Endothelial cell of umbilical vein (primary cell): ENCODE data around the gene TMC6. TPM values are rescaled to one million over a fixed set of nuclear protein-coding genes. Genes with fewer than 3 reads are reported as not detected.

Experiments used
- BruUV-seq: library from RNA; stranded (reverse); fragments of 400-500 nt; replicated peaks from 2 replicates; lab custom pipeline; 2021; lab: Mats Ljungman, UMichigan
- CTCF ChIA-PET: fragments of 300-600, 350-600 bp; sonication (Branson Sonifier 250); formaldehyde crosslinking; loops from one replicate; lab custom pipeline; 2021; ENCODE audit warnings: antibody characterized with exemption, inconsistent platforms; lab: Charles Lee
- POLR2A ChIA-PET: fragments of 300-600, 350-600 bp; sonication (Branson Sonifier 250); formaldehyde crosslinking; loops from one replicate; lab custom pipeline; 2021; ENCODE audit warnings: antibody characterized with exemption, inconsistent platforms; lab: Charles Lee
- DNase-seq: peaks from one replicate; pipeline ENCODE4 v3.0.0-alpha.2; 2011; ENCODE audit warnings: low read depth, low spot score
- FAIRE-seq: peaks from 2 replicates; lab custom pipeline; 2011; peaks lifted over from hg19 to GRCh38; lab: Jason Lieb, UNC
- H2AFZ ChIP-seq: 2 replicates; pipeline ENCODE4 v1.6.0; 2012; ENCODE audit warnings: low read depth, low read length, control low read depth, inconsistent platforms
- H3K27ac ChIP-seq: 2 replicates; pipeline ENCODE4 v1.5.1; 2011; ENCODE audit warnings: low read depth, mild to moderate bottlenecking, control low read depth, low read length, moderate library complexity; ENCODE audit not compliant: insufficient read depth
- H3K27me3 ChIP-seq, 2 experiments: 2 replicates each; pipeline versions ENCODE4 v1.6.0 to v1.6.1; 2011; ENCODE audit warnings: low read length in 2 of 2, mixed read lengths in 1 of 2; ENCODE audit not compliant: control insufficient read depth in 2 of 2, insufficient read depth in 2 of 2
- H3K36me3 ChIP-seq, 2 experiments: 2 replicates in 1 of 2; 3 replicates in 1 of 2; pipeline ENCODE4 v1.5.1; 2011; ENCODE audit warnings: low read length in 2 of 2, mild to moderate bottlenecking in 1 of 2, moderate library complexity in 1 of 2; ENCODE audit not compliant: control insufficient read depth in 2 of 2, insufficient read depth in 2 of 2; ENCODE audit errors: extremely low read depth in 1 of 2
- H3K4me1 ChIP-seq: 3 replicates; pipeline ENCODE4 v1.5.1; 2011; ENCODE audit warnings: mild to moderate bottlenecking, low read length; ENCODE audit not compliant: control insufficient read depth, insufficient read depth; ENCODE audit errors: extremely low read depth
- H3K4me2 ChIP-seq: 2 replicates; pipeline ENCODE4 v1.6.1; 2011; ENCODE audit warnings: low read length, control low read depth, mixed read lengths; ENCODE audit not compliant: insufficient read depth
- H3K4me3 ChIP-seq, 3 experiments: fragments of 200-600 bp in 1 of 3; sonication (generic), shearing (Covaris generic) in 1 of 3; replicated peaks in 1 of 3; 2 replicates each; pipeline ENCODE4 v1.5.1; 2011 to 2016; ENCODE audit warnings: control low read depth in 3 of 3, low read length in 3 of 3, mild to moderate bottlenecking in 2 of 3, inconsistent platforms in 1 of 3, low read depth in 1 of 3, moderate library complexity in 1 of 3; ENCODE audit not compliant: insufficient read depth in 1 of 3
- H3K79me2 ChIP-seq: 2 replicates; pipeline ENCODE4 v1.6.0; 2012; ENCODE audit warnings: low read length, inconsistent platforms; ENCODE audit not compliant: control insufficient read depth, insufficient read depth
- H3K9ac ChIP-seq: replicated peaks from 2 replicates; pipeline ENCODE3; 2011; ENCODE audit warnings: low read length, control low read depth; ENCODE audit not compliant: insufficient read depth; ENCODE audit errors: extremely low read depth
- H3K9me1 ChIP-seq: replicated peaks from 3 replicates; pipeline ENCODE4 v1.6.0; 2011; ENCODE audit warnings: mild to moderate bottlenecking, low read length; ENCODE audit not compliant: control insufficient read depth, insufficient read depth; ENCODE audit errors: extremely low read depth
- H3K9me3 ChIP-seq: replicated peaks from 2 replicates; pipeline ENCODE4 v1.5.1; 2012; ENCODE audit warnings: low read length, inconsistent platforms; ENCODE audit not compliant: control insufficient read depth, insufficient read depth
- H4K20me1 ChIP-seq: replicated peaks from 2 replicates; pipeline ENCODE3; 2011; ENCODE audit warnings: mild to moderate bottlenecking, low read length; ENCODE audit not compliant: control insufficient read depth, insufficient read depth; ENCODE audit errors: extremely low read depth
- EZH2 ChIP-seq: IDR thresholded peaks from 2 replicates; pipeline ENCODE4 v1.6.1; 2012; ENCODE audit warnings: borderline replicate concordance, low read depth, mild to moderate bottlenecking, moderate library complexity, low read length, inconsistent platforms; ENCODE audit not compliant: severe bottlenecking
- FOS ChIP-seq: IDR thresholded peaks from 2 replicates; pipeline ENCODE4 v1.6.1; 2011; ENCODE audit warnings: mild to moderate bottlenecking, low read length, moderate library complexity, borderline replicate concordance; ENCODE audit not compliant: insufficient read depth
- GATA2 ChIP-seq: IDR thresholded peaks from 2 replicates; pipeline ENCODE4 v1.7.0; 2011; ENCODE audit warnings: low read depth, mild to moderate bottlenecking, moderate library complexity, mixed read lengths, low read length; ENCODE audit not compliant: insufficient read length, insufficient read depth
- JUN ChIP-seq: IDR thresholded peaks from 2 replicates; pipeline ENCODE4 v1.6.1; 2011; ENCODE audit warnings: borderline replicate concordance, low read depth; ENCODE audit not compliant: insufficient read length, insufficient read depth
- MYC ChIP-seq: IDR thresholded peaks from one replicate; pipeline ENCODE4 v1.6.1; 2011; ENCODE audit warnings: mild to moderate bottlenecking, low read depth, low read length
- POLR2A ChIP-seq: IDR thresholded peaks from 2 replicates; pipeline ENCODE4 v1.6.1; 2012; ENCODE audit warnings: low read depth, mild to moderate bottlenecking, control low read depth, low read length
- POLR2AphosphoS5 ChIP-seq: IDR thresholded peaks from 2 replicates; pipeline ENCODE4 v1.6.1; 2012; ENCODE audit warnings: low read depth, mild to moderate bottlenecking, control low read depth, low read length, moderate library complexity; ENCODE audit not compliant: insufficient read depth
- dilution Hi-C: fragments of 300-500 bp; cut with MboI; formaldehyde crosslinking; loops from one replicate; pipeline ENCODE4 v1.15.0; 2019; ENCODE audit warnings: low sequenced_read_pairs; ENCODE audit not compliant: extremely low pct_ligation_motif_present
- intact Hi-C: fragments of 100-400 bp; cut with micrococcal nuclease; formaldehyde crosslinking; loops from one replicate; pipeline ENCODE4 v1.10.0; 2022
- polyA plus RNA-seq, 4 experiments: library from polyadenylated mRNA; depleted of rRNA in 3 of 4; stranded (reverse) in 3 of 4; unstranded in 1 of 4; fragments of >200 nt; gene quantifications; 2 replicates each; pipeline versions ENCODE4 v1.2.1 to v1.2.3, GENCODE V29; 2011 to 2012; ENCODE audit warnings: missing spikeins in 1 of 4
- total RNA-seq: library from RNA; stranded (reverse); gene quantifications from 2 replicates; pipeline ENCODE4 v1.2.3, GENCODE V29; 2021
- TF ChIP-seq, protein P1 (sequence below), 2 donors: IDR thresholded peaks; 1 replicate in 1 of 2; 2 replicates in 1 of 2; pipeline ENCODE4 v1.5.1; 2011; ENCODE audit warnings: low read length in 2 of 2, mild to moderate bottlenecking in 2 of 2, moderate library complexity in 2 of 2, control low read depth in 1 of 2, inconsistent platforms in 1 of 2, low read depth in 1 of 2; ENCODE audit not compliant: insufficient read depth in 1 of 2; ENCODE audit errors: extremely low read depth in 1 of 2
- TF ChIP-seq, protein P2 (sequence below): IDR thresholded peaks from 2 replicates; pipeline ENCODE4 v1.6.1; 2011; ENCODE audit not compliant: insufficient read depth, insufficient read length

TMC6 gene
- total and polyA plus RNA-seq, 2 donors (not counting 3 experiments of a cell fraction or from before 2014, with no cell fraction given), result 23.2 to 72.4 TPM

GRCh38 chr17:78175643-78175981, 47.1 kb upstream of the TMC6 start:
- H3K27me3 ChIP-seq, result no peaks in the 10 kb centered on the region
- dilution Hi-C loops (no loop called here), intact Hi-C loops (loop anchor here (5.0 kb wide), 1 partner anchor 158 kb away; no protein-coding TSS in a partner anchor)
- H3K4me1 ChIP-seq, result peaks cover 8% of the 10 kb centered on the region
- no TSS peak for BruUV-seq
- no peak for FAIRE-seq
- H2AFZ ChIP-seq, result no peak overlapping the region
- H3K9ac ChIP-seq, result no peak overlapping the region
- ChIA-PET POLR2A (interaction anchor here (0.8 kb wide), 1 partner anchor 10 kb away, joined by 3 read pairs; no protein-coding TSS in a partner anchor), CTCF (interaction anchor here (0.7 to 4.9 kb wide), 18 partner anchors 10 to 91 kb away, joined by 3 to 57 read pairs (median 5); partner anchors contain the start of genes TK1 and TMC6)
- no peak overlapping the region for H3K4me3 ChIP-seq
- no peak overlapping the region for H3K27ac ChIP-seq
- TF ChIP-seq, protein P1, sequence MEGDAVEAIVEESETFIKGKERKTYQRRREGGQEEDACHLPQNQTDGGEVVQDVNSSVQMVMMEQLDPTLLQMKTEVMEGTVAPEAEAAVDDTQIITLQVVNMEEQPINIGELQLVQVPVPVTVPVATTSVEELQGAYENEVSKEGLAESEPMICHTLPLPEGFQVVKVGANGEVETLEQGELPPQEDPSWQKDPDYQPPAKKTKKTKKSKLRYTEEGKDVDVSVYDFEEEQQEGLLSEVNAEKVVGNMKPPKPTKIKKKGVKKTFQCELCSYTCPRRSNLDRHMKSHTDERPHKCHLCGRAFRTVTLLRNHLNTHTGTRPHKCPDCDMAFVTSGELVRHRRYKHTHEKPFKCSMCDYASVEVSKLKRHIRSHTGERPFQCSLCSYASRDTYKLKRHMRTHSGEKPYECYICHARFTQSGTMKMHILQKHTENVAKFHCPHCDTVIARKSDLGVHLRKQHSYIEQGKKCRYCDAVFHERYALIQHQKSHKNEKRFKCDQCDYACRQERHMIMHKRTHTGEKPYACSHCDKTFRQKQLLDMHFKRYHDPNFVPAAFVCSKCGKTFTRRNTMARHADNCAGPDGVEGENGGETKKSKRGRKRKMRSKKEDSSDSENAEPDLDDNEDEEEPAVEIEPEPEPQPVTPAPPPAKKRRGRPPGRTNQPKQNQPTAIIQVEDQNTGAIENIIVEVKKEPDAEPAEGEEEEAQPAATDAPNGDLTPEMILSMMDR (IDR thresholded peaks at IDR 0.05; ENCODE audit: extremely low read depth in 1 of 2, insufficient read depth in 1 of 2, low read depth in 1 of 2, low read length in 2 of 2), result no peak
- TF ChIP-seq FOS (no peak), GATA2 (no peak), EZH2 (no peak), MYC (no peak), POLR2AphosphoS5 (no peak), JUN (no peak), POLR2A (no peak)
- TF ChIP-seq, protein P2, sequence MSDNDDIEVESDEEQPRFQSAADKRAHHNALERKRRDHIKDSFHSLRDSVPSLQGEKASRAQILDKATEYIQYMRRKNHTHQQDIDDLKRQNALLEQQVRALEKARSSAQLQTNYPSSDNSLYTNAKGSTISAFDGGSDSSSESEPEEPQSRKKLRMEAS, result no peak
- H3K36me3 ChIP-seq, result peaks cover 0 to 6% of the 10 kb centered on the region in 2 experiments
- H3K9me3 ChIP-seq, result no peaks in the 10 kb centered on the region
- H3K79me2 ChIP-seq, result no peaks in the 10 kb centered on the region
- H3K9me1 ChIP-seq, result no peaks in the 10 kb centered on the region
- no peaks in the 10 kb centered on the region for H4K20me1 ChIP-seq
- no peak for DNase-seq
- no peak overlapping the region for H3K4me2 ChIP-seq
